Smooth muscle cell (in vitro differentiated cells): ENCODE results near the gene CASK. TPM values are rescaled to one million over a fixed set of nuclear protein-coding genes. Genes with fewer than 3 reads are reported as not detected.

ENCODE experiments used
- DNase-seq: peaks from one replicate; lab custom pipeline; 2025; ENCODE audit not compliant: unreplicated experiment; lab: John Stamatoyannopoulos, UW
- H2AFZ ChIP-seq: fragments of 200-600 bp; sonication (generic); 2 replicates; pipeline ENCODE4 v1.6.0; 2016; ENCODE audit warnings: antibody characterized with exemption, low read depth, mild to moderate bottlenecking
- H3F3A ChIP-seq: fragments of 200-600 bp; sonication (generic); 2 replicates; pipeline ENCODE4 v1.6.0; 2017; ENCODE audit warnings: antibody characterized with exemption, low read depth
- H3K27ac ChIP-seq: fragments of 200-600 bp; sonication (generic); 2 replicates; pipeline ENCODE4 v1.5.1; 2016; ENCODE audit warnings: low read depth, mild to moderate bottlenecking
- H3K27me3 ChIP-seq: fragments of 200-600 bp; sonication (generic); 2 replicates; pipeline ENCODE4 v1.6.1; 2016; ENCODE audit warnings: low read depth, mild to moderate bottlenecking
- H3K36me3 ChIP-seq: fragments of 200-600 bp; sonication (generic); 2 replicates; pipeline ENCODE4 v1.5.1; 2016; ENCODE audit warnings: low read depth
- H3K4me1 ChIP-seq: fragments of 200-600 bp; sonication (generic); 2 replicates; pipeline ENCODE4 v1.5.1; 2016; ENCODE audit warnings: low read depth
- H3K4me2 ChIP-seq: fragments of 200-600 bp; sonication (generic); 2 replicates; pipeline ENCODE4 v1.6.0; 2016; ENCODE audit warnings: mild to moderate bottlenecking
- H3K4me3 ChIP-seq: fragments of 200-600 bp; sonication (generic); 2 replicates; pipeline ENCODE4 v1.5.1; 2016; ENCODE audit warnings: mild to moderate bottlenecking
- H3K79me2 ChIP-seq: fragments of 200-600 bp; sonication (generic); 2 replicates; pipeline ENCODE4 v1.6.0; 2016; ENCODE audit warnings: low read depth, mild to moderate bottlenecking
- H3K9ac ChIP-seq: fragments of 200-600 bp; sonication (generic); 2 replicates; pipeline ENCODE4 v1.6.0; 2016; ENCODE audit warnings: low read depth
- H3K9me3 ChIP-seq: fragments of 200-600 bp; sonication (generic); replicated peaks from 2 replicates; pipeline ENCODE4 v1.5.1; 2016; ENCODE audit warnings: low read depth
- H4K20me1 ChIP-seq: fragments of 200-600 bp; sonication (generic); 2 replicates; pipeline ENCODE4 v1.6.0; 2016; ENCODE audit warnings: low read depth
- CTCF ChIP-seq: fragments of 200-600 bp; sonication (generic); IDR thresholded peaks from 2 replicates; pipeline ENCODE4 v1.5.1; 2017; ENCODE audit warnings: borderline replicate concordance, mild to moderate bottlenecking, antibody characterized with exemption; ENCODE audit not compliant: insufficient read depth, poor library complexity, severe bottlenecking
- WGBS: methylation state at CpG from one replicate; pipeline ENCODE4 v1.1.7; 2016; ENCODE audit warnings: low lambda C conversion rate; 5-methylcytosine and 5-hydroxymethylcytosine counted together
- polyA plus RNA-seq: library from polyadenylated mRNA; unstranded; fragments of >200 nt; fragmentation: Nextera tagmentation; extraction: Ambion mirVana; gene quantifications from 2 replicates; pipeline ENCODE4 v1.2.1, GENCODE V29; 2016
- total RNA-seq: library from RNA; depleted of rRNA; stranded (reverse); fragments of >200 nt; gene quantifications from 2 replicates; pipeline ENCODE4 v1.2.3, GENCODE V29; 2014

Gene CASK
- total and polyA plus RNA-seq, 2 experiments from 2014 or later: 49.4 to 97.5 TPM

DNA sequence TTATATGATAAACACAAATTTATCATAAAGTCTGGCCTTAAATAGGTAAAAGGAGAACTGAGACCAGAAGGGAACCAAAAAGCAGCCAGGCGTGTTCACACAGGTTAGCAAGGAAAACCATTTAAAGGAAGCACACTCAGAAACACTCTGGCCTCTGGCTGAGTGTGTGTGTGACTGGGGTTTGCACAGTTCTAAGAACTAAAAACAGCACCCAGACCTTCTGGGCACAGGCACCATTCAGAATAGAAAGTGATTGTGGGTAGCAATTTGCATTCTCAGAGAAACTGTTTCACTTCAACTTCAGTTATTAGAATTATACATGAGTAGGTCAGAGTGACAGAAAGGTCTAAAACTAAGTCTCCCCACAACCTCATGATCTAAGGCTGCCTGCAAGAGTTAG is 189.4 kb downstream of the CASK start:
- TF ChIP-seq CTCF: no peak
- Histone ChIP-seq H2AFZ (no peak overlapping the region), H3K9ac (no peak overlapping the region), H3K4me3 (no peak overlapping the region), H3F3A (no peaks in the 10 kb centered on the region), H3K9me3 (peaks cover 4% of the 10 kb centered on the region), H3K27ac (no peak overlapping the region), H3K36me3 (no peaks in the 10 kb centered on the region), H3K4me2 (no peak overlapping the region), H3K27me3 (no peaks in the 10 kb centered on the region), H3K4me1 (peaks cover 3% of the 10 kb centered on the region), H4K20me1 (no peaks in the 10 kb centered on the region), H3K79me2 (no peaks in the 10 kb centered on the region)
- DNase-seq: no peak
- 80% methylated on average over 1 of the region's 1 CpG for WGBS

GRCh38 chrX:41732260-41732659 is 191.1 kb downstream of the CASK start:
- WGBS: 75% methylated on average over 2 of the region's 2 CpGs
- Histone ChIP-seq H3K79me2 (no peaks in the 10 kb centered on the region), H3K36me3 (no peaks in the 10 kb centered on the region), H3K4me2 (no peak overlapping the region), H4K20me1 (no peaks in the 10 kb centered on the region), H3K9me3 (peaks cover 4% of the 10 kb centered on the region), H3K4me3 (no peak overlapping the region), H3F3A (no peaks in the 10 kb centered on the region), H3K9ac (no peak overlapping the region), H3K27ac (no peak overlapping the region), H3K4me1 (peaks cover 3% of the 10 kb centered on the region), H3K27me3 (no peaks in the 10 kb centered on the region), H2AFZ (no peak overlapping the region)
- no peak for TF ChIP-seq CTCF
- DNase-seq: no peak

DNA sequence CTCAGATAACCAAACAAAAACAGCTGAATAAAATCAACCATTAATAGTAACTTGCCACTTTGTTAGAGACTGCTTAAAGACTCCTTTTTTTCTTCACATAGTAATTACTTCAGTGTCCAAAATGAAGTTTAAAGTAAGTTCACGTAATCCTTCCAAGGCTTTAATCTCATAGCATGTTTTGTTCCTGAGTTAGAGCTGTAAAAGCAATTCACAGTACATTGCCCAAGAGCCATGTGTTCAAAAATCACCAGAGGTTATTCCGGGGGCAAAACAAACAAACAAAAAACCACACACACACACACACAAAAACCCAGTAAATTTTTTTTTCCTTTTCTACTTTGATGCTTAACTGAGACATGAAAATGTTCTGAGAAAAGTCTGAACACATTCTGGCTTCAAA is 193.3 kb downstream of the CASK start:
- no peaks in the 10 kb centered on the region for H3K79me2 ChIP-seq
- peaks cover 3% of the 10 kb centered on the region for H3K4me1 ChIP-seq
- no peak for TF ChIP-seq CTCF
- H3K27me3 ChIP-seq: no peaks in the 10 kb centered on the region
- H3F3A ChIP-seq: no peaks in the 10 kb centered on the region
- no peaks in the 10 kb centered on the region for H3K9me3 ChIP-seq
- H3K36me3 ChIP-seq: no peaks in the 10 kb centered on the region
- H3K4me3 ChIP-seq: no peak overlapping the region
- H4K20me1 ChIP-seq: no peaks in the 10 kb centered on the region
- no peak overlapping the region for H3K4me2 ChIP-seq
- DNase-seq: no peak
- WGBS: 47% methylated on average over 2 of the region's 2 CpGs
- H3K27ac ChIP-seq: no peak overlapping the region
- H3K9ac ChIP-seq: no peak overlapping the region
- H2AFZ ChIP-seq: no peak overlapping the region

DNA sequence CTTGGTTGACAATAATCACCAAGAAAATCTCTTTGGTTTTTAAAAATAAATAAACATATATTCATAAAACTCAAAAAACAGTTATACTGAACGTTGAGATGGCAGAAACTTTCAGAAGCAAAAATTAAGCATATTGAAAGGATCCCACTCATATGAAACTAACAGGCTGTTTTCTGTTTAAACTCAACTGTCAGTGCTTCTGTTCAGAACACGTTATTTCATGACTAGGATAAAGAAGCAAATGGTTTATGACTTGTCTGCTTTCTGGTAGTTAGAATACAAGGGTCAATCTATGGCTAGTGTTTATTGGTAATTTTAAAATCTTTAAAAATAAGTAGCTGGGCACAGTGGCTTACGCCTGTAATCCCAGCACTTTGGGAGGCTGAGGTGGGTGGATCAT is 195.2 kb downstream of the CASK start:
- Histone ChIP-seq H2AFZ (no peak overlapping the region), H4K20me1 (no peaks in the 10 kb centered on the region), H3K4me3 (no peak overlapping the region), H3K79me2 (no peaks in the 10 kb centered on the region), H3K9ac (no peak overlapping the region), H3K27ac (no peak overlapping the region), H3K9me3 (no peaks in the 10 kb centered on the region), H3K4me1 (no peaks in the 10 kb centered on the region), H3K4me2 (no peak overlapping the region), H3K27me3 (no peaks in the 10 kb centered on the region), H3F3A (no peaks in the 10 kb centered on the region), H3K36me3 (no peaks in the 10 kb centered on the region)
- no peak for TF ChIP-seq CTCF
- 62% methylated on average over 3 of the region's 3 CpGs for WGBS
- no peak for DNase-seq
